Measurements from ENCODE around the gene ATG2A.

Gene ATG2A

DNA sequence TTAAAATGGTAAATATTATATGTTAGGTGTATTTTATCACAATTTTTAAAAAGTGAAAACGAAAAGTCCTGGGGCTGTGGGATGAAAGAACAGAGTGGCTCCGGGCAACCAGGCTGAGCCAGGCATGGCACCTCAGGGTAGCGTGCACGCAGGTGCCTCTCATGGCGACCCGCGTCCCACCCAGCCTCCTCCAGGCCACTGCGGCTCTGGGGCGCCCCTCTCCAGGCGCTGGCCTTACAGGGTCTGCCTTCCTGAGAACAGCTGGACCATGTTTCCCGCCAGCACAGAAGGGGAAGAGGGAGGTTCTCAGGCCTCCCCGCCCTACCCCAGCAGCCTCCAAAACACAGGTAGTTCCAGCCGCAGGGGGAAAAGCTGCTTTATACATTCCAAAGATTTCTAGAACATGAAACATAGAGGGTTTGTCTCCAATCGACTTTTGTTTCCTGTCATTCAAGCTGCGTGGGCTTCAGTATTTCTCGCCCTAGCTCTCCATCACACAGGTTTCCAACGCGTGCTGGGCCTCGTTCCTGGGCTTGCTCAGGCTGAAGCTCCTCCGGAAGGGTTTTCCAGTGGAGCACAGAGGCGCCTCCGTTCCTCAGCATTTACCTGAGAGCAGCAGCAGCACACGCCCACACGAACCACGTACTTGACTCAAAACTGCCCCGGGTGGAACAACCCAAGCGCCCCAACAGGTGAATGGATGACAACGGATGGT, 49.1 kb downstream of the ATG2A start:
- peak; percentile 48 for DNase-seq

DNA sequence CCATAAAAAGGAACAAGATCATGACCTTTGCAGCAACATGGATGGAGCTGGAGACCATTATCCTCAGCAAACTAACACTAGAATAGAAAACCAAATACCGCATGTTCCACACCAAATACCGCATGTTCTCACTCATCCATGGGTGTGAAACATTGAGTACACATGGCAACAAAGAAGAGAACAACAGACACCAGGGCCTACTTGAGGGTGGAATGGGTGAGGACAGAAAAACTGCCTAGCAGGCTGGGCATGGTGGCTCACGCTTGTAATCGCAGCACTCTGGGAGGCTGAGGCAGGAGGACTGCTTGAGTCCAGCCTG, 50.9 kb downstream of the ATG2A start:
- DNase-seq, result no peak

DNA sequence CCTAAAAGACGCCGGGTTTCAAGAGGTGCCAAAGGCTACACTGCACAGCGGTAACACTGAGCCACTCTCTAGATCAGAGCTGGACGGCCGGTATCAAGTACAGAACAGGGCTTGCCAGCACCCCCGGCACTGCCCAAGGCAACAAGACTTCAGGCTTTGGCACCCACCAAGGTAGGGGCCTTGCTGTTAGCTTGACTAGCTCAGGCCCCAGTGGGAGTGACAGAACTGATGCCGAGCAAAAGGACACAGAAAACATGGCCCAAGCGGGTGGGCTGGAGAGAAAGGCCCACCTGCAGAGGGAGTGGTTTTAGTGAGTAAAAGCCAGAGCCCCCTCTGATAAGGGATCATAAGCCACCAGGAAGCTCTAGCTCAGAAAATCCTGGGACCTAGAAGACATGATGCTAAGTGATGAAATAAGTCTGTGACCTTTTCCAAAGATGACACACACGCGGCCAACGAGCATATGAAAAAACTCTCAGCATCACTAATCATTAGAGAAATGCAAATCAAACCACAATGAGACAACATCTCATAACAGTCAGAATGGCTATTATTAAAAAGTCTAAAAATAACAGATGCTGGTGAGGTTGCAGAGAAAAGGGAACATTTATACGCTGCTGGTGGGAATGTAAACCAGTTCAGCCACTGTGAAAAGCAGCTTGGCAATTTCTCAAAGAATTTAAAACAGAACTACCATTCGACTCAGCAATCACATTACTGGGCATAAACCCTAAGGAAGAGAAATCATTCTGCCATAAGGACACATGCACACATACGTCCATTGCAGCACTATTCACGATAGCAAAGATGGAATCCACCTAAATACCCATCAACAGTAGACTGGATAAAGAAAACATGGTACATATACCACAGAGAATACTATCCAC, 51.5 kb downstream of the ATG2A start:
- DNase-seq, result peak; percentile 64

DNA sequence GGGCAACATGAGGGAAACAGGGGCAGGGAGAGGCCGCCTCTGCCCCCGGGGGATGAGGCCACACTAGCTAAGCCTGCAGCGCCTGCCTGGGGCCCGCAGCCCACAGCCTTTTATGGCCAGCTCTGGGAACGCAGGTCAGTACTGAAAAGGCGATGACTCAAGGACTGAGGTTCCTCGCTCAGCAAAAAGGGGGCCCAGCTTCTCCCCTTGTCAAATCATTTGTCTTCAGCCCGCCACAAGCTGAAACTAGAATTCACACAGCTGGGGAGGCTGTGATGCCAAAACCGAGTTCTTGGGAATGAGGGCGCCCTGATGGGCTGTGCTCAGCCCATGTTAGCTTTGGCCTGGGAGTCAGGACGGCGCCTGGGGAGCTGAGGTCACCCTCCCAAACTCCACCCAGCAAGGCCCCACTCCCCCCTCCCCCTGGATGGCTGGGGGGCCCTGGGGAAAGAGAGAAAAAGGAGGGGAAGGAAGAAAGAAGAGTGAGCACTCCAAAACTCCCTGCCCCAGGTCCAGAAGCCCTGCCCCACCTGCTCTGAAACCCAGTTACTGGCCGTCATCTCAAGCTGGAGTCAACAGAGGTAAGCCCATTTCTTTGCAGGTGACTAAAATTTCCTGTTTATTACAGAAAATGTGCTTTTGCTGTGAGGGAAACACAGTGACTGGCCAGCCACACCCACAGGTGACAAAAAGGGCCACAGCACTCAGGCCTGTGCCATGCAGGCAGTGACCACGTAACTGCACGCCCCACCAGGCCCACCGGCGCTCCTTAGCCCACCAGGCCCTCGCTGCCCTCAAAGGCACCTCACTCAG, 52.3 kb downstream of the ATG2A start:
- DNase-seq, result peak; percentile 39

DNA sequence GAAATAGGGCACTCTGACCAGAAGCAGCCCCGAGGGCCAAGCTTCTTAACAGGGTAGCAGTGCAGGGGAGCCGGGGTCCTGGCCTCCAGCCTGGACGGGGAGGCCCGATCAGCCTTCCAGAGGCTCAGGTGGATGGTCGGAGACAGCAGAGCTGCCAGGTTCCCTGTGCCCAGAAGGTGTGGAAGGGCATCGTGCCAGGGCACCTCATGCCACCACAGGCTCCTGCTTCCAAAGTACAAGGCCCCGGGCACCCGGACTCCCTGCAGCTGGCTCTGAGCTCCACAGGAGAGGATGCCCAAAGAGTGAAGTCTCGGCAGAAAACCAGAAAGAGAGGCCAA, 52.9 kb downstream of the ATG2A start:
- DNase-seq, result no peak

DNA sequence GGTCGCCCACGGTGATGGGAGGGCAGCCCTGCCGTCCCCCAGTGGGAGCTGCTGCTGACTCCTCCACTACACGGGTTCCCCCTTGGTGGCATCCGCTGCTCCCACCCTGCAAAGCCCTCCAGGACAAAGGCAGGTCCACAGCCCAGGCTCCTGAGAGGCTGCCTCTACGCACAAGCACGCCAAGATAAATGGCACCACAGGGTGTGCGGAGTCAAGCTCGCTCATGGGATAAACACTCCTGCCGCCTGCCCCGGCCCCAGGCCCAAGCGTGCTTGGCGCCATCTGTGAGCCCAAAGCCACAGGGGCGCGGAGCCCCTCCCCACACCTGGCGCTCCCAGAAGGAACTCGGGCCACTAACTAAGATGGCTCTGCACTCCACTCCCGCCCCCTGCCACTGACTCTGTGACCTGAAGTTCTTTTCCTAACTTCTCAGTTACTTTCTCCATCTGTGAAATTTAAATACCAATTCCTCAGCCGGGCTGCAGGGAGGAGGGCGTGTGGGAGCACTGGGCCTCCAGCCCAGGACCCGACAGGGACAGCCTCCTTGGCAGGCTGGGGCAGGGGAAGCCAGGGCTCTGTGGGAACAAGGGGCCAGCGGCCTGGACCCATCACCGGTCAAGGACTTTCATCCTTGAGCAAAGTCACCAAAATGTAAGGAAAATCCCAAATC, 53.5 kb downstream of the ATG2A start:
- no peak for DNase-seq

DNA sequence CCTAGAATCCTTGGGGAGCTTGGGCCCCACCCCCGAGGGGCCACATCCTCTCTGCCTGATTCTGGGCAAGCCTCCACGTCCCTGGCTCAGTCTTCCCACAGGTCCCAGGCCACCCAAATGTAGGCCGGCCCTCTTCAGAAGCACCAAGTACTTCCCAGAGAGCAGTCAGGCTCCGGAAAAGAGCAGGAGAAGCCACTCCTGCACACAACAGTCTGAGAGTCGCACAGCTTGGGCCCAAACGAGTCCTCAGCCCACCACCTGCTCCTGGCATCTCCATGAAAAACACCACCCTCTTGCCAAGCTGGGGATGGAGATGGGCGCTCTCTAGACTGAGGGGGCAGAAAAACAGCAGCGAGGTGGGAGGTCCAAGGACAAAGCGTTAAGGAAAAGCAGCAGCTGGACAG, 54.0 kb downstream of the ATG2A start:
- DNase-seq, result no peak

DNA sequence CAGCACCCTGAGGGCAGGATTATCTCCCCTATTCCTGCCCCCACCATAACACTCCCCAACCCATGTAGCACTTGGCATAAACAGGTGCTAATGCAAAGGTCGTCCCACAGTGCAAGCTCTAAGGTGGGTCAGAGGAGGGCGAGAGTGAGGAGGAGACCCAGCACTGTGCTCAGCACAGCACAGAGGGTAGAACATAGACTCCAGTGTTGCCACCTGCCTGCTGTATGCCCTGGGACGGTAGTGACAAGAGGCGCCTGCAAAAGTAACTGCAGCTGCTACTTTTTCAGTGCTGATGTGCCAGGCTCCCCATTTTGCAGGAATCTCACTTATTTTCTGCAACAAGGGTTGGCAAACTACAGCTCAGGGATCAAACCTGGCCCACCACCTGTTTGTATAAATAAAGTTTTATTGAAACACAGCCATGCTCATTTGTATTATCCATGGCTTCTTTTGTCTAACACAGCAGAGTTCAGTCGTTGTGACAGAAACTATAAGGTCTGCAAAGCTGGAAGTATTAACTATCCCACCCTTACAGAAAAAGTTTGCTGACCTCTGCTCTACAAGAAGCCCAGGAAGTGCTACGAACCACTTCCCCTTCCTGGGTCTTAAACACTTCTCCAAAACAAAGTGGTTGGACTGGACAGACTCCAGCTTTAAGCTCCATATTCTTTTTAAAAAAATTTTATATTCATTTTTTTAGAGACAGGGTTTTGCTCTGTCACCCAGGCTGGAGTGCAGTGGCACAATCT, 55.6 kb downstream of the ATG2A start:
- no peak for DNase-seq

DNA sequence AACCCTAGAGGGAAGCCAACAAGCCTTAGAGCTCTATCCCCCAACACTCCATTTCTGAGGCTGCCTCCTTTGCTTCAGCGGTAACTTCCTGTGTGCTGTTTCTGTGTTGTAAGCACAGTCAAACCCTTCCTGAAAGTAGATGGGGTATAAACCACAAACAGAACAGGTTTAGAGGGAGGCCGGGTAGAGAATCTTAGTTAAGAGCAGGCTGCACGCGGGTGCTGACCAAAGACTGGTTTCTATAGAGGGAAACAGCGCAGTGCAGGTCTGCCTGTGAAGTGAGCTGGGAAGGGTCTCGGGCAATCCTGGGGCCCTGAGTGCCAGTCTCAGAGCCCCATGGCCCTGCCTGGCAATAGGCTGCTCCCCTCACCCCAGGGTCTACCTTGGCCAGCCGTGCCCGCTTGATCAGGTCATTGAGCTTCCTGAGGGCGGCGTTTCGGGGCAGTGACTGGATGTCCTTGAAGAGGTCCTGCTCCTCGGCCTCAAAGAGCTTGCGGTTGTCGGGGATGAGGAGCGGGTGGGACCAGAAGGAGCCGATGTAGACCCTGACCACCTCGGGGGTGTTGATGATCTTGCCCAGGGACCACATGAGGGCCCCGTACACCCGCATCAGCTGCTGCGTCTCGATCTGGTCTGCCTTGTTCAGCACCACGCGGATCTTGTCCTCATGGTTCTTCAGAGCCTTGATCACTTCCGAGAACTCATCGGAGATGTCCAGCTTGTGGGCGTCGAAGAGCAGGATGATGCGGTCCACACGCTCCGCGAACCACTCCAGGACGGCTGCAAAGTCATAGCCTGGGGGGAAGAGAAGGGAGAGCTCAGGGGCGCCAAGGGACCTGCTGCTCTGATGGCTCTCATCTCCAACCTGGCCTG, 57.2 kb downstream of the ATG2A start:
- DNase-seq, result peak; percentile 59

DNA sequence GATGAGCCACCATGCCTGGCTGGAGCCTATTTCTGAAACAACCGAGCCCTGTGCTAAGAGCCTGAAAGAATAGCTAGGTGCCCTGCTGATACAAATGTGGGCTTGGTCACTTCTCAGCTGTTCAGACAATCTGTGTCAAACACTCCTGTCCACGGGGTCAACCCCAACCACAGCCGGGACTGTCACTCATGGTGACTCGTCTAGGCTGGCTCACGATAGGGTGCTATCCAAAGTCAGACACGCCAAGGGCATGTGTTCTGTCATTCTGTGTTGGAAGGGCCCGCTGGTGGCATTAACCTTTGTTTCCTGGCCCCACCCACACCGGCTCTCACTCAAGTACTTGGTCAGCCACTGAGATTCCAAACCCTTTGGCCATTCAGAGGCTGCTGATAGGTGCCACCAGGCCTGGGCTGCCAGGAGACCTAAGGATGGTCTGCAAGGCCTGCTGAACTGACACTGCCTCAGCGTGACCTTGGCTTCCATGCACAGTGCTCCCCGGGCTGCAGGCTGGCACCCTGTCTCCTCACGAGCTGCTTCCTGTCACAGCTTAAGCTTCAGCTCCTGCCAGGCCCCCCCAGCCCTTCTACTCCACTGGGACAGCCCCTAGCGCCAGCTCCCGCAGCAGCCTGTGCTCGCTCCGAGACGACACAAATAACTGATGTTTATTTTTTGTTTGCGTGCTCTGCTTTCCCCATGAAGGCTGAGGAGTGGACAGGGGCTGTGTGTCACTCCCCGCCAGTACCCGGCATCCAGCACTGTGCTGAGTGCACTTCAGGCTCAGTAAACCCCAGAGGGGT, 58.3 kb downstream of the ATG2A start:
- peak; percentile 60 for DNase-seq

DNA sequence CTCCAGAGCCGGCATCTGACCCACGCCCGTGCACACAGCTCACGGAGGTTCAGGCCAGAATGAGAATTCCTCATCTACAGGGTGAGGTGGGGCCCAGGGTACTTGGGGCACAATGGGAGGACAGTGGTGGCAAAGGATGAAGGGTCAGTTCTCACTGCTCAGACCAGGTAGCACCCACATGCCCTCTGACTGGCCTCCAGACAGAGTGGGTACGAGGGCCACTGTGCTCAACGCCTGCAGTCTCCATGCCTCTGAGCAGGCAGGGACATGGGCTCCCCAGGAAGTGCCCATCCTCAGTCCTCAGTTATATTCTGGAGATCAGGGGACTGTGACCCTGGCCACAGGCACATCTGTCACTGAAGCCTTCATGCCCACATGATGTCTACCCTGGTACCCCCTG, 59.5 kb downstream of the ATG2A start:
- DNase-seq, result no peak

DNA sequence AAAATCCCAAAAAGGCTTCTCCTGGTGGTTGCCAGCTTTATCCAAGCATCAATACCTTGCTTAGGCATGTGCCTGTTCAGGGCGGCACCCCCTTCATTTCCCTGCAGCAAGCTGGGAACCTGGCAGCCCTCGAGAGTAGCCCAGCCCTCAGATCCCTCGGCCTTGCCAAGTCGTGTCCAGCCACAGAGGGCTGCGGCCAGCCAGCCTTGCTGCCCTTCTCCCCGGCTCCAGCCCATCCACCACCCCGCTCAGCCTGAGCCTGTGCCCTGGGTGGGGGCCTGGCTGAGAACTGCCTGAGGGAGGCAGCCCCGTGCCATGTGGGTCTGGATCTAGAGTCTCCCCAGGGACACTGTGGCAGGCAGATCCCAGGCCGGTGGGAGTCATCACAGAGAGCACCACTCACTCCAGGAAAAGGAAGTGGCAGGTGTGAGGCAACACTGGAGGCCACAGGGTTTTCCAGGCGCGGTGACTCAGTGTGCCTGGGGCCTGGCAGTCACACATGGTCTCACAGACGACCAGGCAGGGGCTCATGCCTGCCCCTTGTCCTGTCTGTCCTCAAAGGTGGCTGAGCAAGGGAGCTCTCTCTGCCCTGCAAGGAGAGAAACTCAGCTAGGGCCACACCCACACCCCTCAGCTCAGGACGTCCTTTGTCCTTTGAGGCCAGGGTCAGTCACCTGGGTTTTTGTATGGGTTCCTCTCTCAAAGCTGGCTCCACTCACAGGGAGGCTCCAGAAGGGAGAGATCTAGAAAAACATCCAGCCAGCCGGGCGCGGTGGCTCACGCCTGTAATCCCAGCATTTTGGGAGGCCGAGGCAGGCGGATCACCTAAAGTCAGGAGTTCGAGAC, 60.4 kb downstream of the ATG2A start:
- DNase-seq, result peak; percentile 44

DNA sequence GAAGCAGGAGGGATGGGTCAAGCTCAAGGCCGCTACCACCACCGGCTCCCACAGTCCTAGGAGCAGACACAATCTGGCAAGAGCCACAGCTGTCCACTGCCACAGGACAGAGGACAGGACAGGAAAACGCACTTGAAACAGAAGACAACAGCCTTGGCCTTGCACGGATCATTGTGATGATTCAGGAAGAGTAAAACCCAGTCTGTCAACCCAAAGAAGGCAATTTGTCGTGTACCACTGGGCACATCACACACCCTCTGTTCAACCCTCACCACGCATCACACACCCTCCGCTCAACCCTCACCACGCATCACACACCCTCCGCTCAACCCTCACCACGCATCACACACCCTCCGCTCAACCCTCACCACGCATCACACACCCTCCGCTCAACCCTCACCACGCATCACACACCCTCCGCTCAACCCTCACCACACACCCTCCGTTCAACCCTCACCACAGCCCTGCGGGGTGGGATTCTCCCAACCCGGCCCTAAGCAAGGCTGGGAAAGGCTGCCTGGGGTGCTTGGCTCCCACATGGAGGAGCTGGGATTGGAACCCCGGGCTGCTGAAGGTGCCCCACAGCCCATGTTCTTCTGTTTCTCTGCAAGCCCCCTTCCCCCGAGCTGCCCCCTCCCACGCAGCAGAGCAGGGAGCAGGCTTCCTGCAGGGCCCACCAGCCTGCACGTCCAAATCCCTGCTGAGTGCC, 61.3 kb downstream of the ATG2A start:
- DNase-seq, result no peak

DNA sequence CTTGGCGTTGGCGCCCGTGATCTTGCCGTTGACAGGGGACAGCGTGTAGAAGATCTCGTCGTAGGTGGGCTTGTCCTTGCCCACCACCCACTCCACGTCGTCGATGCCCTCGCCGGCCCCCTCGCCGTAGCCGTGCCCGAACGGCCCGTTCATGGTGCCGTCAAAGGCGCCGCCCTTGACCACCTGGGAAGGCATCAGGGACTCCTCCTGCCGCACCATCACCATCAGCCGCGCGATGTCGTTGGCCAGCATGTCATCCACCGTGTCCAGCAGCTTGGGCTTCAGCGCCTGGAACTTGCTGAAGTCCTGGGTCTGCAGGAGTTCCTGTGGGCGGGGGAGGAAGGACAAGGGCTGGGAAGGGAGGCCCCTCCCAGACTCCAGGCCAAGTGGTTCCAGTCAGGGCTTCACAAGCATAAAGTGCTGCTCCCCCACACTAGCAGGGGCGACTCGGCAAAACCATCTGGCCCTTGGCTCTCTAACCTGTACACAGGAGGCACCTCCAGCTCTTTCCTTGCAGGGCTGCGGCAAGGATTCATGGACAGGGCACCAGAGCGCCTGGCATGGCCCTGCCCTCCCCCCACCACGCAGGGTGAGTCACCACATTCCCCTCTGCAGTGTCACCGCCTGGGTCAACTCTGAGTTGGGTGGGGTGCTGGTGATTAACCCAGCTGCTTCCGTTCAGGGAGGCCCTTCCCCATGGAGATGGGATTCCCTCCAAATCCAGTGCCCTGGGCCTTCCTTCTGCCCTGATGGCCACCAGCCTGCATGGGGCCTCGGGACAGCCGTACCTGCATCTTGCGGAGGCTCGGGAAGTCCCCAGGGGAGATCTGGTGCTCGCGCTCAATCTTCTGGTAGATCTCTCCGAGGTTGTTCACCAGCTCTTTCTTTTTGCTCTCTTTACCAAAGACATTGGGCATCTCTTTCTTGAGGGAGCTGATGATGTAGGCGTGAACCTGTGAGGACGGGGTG, 62.2 kb downstream of the ATG2A start:
- peak; percentile 41 for DNase-seq

DNA sequence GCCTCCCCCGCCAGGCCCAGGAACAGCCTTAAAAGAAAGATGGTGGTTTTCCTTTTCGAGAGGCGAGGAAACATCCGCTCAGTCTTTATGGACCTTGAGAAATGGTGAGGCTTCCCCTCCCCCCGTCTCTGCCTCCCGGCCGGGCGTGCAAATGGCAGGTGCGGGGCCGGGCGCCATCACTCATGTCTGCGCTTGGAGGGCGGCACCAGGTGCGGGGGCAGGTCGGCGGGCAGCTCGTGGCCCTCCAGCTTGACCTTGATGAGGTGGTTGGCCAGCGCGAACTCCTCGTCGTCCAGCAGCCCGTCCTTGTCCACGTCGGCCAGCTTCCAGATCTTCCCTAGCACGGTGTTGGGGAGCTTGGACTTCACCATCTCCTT, 62.9 kb downstream of the ATG2A start:
- DNase-seq, result no peak

DNA sequence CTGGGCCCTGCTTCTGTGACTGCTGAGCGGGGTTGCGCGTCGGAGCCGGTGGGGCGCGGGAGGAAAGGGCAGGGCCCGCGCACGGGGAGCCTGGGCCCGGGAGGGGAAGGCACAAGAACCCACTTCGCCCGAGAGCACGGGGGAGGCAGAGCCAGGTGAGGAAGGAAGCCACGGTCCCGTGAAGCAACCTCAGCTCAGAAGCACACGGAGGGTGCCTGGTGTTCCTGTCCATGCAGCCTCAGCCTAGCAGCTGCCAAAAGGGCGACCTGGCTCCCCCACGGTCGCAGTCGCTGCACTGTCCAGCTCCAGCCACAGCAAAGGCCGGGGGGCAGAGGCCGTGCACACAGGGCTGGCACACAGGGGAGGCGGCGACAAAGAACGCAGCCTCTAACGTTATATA, 63.3 kb downstream of the ATG2A start:
- no peak for DNase-seq

DNA sequence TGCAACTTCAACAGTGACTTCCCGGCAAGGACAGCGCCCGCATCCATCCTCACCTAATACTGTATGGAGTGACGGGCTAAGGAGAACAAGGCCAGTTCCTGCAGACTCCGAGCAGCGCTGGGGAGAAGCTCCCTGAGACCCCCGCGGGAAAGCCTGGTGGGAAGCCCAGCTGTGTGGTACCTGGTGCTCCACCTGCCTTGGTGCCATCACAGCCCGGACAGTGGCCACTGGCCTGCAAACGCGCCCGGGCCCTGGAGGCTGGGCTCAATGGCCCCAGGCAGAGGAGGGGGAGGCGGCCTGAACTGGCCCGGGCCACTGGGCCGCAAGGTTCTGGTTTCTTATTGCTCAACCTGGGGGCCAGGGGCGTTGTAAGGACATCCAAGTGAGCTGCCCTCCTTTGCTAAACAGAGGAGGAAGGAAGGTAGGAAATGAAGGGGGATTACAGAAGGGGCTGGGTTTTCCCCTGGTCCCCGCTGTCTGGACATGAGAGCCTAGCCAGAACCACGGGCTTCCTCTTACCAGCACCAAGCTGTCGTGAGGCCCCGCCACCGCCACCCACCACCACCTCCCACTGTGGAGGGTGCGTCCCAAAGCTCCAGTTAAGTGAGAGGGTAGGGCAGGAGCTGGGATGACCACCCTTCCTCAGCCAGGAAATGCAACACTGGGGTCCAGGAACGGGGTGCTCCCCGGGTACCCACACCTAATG, 64.1 kb downstream of the ATG2A start:
- DNase-seq, result no peak

Data from activated naive CD4-positive, alpha-beta T cell treated with anti-CD3 and anti-CD28 coated beads, Interleukin-2, amount 50 U/mL, for 16 hours (primary cell).